Superior temporal gyrus (tissue), 1 donor: Measurements from ENCODE around the gene KIF19.

Experiments
- DNase-seq: peaks from one replicate; pipeline ENCODE4 v3.0.0-alpha.2; 2016; ENCODE audit errors: extremely low spot score

The KIF19 gene

GRCh38 chr17:74361230-74362068 is 35.4 kb downstream of the KIF19 start, which contains the start of gene BTBD17:
TSS of gene BTBD17 (minus strand) at chr17:74361868. CDS start at chr17:74361819, 49 bp downstream.
- DNase-seq, result peak; percentile 73

- DNase-seq, result no peak
Observed at GRCh38 chr17:74362069-74362405, 36.0 kb downstream of the KIF19 start.

GRCh38 chr17:74362810-74363498 is 36.9 kb downstream of the KIF19 start:
- peak; percentile 29 for DNase-seq

- DNase-seq, result no peak
Observed at GRCh38 chr17:74367206-74367605, 41.2 kb downstream of the KIF19 start, which contains the start of gene GPR142. TSS of gene GPR142 (plus strand) at chr17:74367506. CDS start at chr17:74369541, 2,035 bp downstream.

- DNase-seq, result peak; percentile 87
Observed at GRCh38 chr17:74368341-74369081, 42.5 kb downstream of the KIF19 start.

DNA sequence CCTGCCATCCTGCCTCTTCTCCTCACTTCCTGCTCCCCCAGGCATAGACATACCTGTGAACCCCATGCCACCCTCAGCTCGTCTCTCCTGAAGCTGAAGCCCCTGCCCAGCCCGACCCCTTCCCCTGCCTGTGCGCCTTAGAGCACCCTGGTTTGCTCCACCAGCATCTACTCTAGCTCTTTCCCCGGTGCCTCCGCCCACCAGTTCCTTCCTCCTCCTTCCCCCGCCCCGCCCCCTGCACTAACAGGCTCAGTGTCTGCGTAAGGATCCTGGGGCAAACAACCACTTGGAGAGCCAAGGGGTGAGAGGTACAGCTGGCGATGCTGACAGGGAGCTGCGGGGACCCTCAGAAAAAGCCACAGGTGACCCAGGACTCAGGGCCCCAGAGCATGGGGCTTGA is 43.2 kb downstream of the KIF19 start:
- DNase-seq, result no peak

- DNase-seq, result no peak
Observed at GRCh38 chr17:74369665-74370490, 43.9 kb downstream of the KIF19 start.

DNA sequence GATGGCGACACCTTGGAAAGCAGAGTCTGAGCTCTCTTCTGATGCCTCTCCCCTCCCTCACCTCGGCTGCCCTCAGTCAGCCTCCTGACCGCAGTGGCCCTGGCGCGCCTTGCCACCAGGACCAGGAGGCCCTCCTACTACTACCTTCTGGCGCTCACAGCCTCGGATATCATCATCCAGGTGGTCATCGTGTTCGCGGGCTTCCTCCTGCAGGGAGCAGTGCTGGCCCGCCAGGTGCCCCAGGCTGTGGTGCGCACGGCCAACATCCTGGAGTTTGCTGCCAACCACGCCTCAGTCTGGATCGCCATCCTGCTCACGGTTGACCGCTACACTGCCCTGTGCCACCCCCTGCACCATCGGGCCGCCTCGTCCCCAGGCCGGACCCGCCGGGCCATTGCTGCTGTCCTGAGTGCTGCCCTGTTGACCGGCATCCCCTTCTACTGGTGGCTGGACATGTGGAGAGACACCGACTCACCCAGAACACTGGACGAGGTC is 45.7 kb downstream of the KIF19 start:
- no peak for DNase-seq

DNA sequence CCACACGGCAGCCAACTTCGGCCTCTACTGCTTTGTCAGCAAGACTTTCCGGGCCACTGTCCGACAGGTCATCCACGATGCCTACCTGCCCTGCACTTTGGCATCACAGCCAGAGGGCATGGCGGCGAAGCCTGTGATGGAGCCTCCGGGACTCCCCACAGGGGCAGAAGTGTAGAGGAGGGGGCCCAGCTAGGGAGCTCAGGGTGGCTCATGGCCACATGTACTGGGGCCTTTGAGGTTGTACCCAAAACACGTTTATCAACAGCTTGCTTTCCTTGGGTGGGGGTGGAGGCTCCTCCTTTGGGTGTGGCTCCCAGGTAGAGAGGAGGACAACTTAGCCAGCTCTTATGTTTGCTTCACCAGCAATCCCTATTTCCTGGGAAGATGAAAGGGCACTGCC is 46.4 kb downstream of the KIF19 start:
- DNase-seq, result no peak

DNA sequence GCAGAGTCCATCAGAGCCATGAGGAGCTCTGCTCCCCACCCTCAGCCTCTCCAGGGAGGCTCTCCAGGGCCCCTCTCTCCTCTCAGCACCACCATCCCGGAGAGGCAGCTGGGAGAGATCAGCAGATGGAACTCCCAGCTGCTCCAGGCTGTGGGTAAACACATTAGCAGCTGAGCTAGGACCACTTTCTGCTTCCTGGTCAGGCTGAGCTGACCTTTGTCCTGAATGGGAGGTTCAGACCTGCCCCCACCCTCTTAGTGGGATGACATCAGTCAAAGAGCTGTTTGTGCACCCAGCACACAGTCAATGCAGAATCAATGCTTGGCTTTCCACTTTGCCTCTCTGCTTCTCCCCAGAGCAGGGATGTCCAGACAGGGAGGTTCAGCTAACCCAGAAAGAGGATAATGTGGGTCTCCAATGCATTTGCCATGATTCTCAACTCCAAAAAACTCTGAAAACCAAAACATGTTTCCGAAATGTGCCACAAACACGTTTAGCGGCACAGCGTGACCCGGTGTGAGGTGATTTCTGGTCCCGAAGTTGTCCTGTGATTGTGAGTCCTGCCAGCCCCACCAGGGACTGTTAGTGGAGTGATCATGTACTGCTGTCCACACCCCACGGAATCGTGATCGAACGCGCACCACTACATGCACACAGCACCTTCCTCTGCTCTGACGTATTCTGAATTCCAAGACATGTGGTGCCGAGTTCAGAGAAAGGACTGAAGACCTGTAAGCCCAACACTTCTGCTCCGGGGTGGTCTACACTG is 48.0 kb downstream of the KIF19 start:
- DNase-seq, result peak; percentile 93

DNA sequence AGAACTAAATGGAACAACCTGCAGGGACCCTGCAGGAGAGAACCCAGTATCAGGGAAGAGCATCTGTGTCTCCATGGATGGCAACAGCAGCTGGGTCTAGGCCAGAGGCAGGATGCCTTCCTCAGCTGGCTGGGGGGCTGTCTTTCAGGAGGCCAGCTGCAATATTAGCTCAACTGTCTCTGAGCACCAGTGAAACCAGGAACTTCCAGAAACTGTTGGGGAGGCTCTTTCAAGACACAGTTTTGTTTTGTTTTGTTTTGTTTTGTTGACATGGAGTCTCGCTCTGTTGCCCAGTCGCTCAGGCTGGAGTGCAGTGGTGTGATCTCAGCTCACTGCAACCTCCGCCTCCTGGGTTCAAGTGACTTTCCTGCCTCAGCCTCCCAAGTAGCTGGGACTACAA is 48.8 kb downstream of the KIF19 start:
- DNase-seq, result no peak

DNA sequence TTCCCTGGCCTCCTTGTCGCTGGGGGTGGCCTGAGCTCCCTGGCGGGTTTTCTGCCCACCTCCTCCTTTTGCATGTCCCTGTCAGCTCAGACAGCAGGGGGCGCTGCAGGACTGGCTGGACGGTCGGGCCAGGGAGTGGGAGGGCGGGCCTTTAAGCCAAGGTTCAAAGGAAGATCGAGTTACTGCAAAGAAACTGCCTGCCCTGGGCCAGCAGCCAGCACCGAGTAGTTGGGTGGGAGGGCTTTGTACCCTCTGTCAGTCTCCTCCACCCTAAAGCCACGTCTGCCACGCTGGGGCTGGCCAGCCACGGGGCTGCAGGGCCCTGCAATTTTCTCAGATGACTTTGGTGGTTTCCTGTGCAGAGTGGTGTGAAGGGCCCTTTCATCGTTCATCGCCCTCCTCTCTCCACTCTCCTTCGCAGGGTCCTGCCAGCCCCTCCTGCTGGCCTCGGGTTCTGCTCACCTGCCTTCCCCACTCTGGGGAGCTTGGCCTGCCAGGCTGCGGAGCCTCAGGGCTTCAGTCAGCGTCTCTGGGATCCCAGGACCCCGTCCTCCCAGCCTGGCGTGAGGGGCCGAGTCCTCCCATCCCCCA is 53.6 kb downstream of the KIF19 start:
- DNase-seq, result peak; percentile 88

DNA sequence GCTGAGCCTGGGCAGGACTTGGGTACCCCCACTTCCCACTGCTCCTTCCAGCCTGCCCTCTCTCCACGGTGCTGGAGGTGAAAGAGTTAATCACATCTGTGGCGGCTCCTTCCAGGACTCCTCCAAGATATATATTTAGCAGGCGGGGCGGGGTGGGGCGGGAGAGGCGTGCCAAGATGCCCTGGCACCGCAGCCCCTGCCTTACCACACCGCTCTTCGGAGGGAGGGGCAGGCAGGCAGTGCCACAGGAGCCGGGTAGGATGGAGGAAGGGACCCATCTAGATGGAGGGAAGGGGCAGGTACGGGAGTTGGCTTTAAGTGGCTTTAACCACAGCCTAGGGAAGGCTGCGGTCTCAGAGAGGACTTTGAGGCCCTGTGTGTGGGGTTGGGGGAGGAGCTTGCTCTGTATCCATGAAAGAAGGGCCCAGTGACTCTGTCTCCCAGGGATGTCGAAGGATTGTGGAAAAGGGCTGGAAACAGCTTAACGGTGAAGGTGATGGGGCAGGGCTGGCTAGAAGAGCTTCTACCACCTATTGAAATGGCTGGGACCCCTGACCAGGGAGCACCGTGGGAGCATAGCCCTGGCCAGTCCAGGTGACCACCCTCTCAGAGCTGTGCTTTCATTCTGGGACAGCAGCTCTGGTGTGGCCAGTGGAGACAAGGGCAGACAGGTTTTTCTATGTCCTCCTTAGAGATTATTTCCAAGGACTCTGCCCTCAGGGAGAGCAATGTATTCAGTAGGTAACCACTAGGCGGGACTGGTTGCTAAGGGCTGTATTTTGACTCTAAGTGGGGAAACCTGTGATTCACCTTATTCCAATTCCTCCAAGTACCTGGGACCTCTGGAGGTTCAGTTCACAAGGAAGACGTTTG is 54.3 kb downstream of the KIF19 start:
- no peak for DNase-seq

DNA sequence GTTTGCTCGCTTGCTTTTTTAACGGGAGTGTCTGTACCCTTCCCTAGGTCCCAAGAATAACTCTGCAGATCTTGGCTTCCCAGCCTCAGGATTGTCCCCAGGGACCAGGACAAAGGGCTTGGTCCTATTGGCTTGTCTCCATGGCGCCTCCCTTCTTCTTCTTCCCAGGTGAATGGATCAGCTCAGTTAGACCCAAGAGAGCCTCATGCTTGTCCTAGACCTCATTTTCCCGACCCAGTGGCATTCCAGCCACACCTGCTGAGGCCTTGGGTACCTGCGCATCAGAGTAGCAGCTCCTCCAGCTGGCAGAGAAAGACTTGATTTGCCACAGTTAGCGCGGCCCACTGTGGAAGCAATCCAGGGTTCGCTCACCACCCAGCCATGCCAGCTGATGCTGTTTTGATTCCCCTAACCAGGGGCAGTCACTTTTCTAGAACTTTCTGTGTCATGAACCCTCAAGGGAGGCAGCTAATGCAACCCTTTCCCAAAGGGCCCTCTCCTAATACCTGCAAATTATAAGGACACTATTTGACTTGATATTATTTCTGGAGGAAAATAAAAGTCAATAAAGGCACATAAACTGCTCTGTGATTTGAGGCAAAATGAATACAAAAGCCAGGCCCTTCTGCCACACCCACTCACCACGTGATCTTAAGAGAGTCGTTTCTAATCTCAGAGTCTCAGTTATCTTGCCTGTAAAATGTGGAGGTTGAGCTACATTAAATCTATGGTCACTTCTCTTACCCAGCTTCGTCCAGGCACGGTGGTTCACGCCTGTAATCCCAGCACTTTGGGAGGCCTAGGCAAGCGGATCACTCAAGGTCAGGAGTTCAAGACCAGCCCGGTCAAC is 55.2 kb downstream of the KIF19 start:
- DNase-seq, result no peak

GRCh38 chr17:74383141-74383540 is 57.1 kb downstream of the KIF19 start:
- no peak for DNase-seq

GRCh38 chr17:74385201-74385600 is 59.2 kb downstream of the KIF19 start:
- no peak for DNase-seq

DNA sequence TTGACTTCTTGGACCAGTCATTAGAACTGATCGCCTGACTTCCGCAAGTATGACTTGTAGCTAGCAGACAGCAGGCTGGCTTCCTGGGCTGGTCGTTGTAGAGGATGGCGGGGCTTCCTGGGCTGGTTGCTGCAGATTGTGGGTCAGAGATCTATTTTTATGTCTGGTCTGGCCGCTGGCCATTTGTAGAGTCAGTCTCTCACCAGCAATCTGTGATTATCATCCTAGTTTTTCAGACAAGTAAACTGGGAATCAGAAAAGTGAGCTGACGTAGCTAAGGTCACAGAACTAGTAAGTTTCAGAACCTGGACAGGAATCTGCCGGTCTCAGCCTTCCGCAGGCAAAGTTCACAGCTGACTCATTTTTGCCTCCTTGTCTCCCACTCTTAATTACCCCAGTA is 60.4 kb downstream of the KIF19 start:
- no peak for DNase-seq
